OCI-M2 (cell line): Measurements from ENCODE around the gene VWC2L.

Source experiments
- DNase-seq: peaks from one replicate; lab custom pipeline; 2025; ENCODE audit not compliant: unreplicated experiment; lab: John Stamatoyannopoulos, UW

VWC2L gene

DNA sequence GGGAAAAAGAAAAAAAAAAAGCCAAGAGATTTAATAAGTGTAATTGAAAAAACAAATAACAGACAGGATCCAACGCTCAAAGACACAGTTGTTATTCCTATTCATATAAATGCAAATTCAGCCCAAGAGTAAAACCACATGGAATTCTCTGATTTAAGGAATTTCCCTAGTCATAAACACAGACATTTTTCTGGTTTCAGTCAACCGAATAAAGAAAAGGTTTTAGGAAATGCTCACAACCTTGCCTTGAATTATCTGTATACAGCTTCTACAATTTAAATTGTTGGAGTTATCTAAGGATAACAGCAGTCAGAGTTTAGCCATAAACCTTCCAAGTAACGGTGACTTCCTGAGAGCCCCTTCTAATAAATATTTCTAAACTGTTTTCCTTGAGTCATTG is 122.7 kb downstream of the VWC2L start:
- DNase-seq, result no peak

DNA sequence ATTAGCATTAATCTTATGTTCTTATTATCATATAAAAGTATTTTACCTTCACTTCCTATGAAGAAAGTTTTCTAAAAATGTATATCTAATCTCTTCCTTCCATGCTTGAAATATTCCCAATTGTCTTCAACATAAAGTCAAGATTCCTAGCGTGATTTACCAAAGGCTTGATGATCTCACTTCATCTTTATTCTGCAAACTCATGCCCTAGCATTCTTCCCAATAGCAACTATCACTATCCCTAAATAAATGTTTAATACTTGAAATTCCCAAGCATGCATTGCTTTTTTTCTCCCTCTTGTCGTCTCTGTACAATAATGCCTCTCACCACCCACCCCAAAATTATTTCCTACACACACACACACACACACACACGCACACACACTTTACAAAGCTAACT is 125.8 kb downstream of the VWC2L start:
- DNase-seq, result no peak

DNA sequence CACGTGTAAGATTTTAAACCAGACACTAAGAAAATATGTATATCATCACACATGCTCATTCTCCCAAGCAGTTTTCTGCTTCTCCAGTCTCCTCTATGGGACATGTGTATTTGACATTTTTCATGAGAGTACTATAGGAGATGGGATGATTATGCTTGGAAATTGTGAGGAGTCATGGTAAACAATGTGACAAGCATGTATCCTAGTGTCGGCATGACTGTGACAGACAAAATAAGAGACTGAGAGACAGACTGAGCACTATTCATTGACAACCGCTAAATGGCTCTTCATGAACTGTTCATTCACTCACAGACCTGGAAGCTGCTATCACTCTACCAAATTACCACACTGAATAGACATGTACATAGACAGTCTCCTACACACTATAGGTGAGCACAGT is 127.1 kb downstream of the VWC2L start:
- no peak for DNase-seq

DNA sequence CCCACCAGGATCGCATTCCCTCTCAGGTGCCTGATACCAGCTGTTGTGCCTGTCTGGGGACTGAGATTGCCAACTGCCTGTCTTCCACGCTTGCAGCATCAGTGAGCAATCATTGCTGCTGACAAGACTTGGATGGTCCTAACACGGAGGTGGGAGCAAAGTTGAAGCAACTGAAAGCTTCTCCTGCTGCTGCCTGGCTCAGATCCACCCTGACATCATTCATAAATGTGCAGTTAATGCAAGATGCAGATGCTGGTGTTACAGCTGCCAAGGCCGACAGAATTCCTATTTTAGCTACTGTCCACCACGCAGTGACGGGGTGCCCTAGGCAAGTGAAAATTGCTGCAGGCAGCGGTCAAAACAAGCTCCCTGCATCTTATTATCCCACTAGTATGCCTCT is 131.4 kb downstream of the VWC2L start:
- DNase-seq, result no peak

DNA sequence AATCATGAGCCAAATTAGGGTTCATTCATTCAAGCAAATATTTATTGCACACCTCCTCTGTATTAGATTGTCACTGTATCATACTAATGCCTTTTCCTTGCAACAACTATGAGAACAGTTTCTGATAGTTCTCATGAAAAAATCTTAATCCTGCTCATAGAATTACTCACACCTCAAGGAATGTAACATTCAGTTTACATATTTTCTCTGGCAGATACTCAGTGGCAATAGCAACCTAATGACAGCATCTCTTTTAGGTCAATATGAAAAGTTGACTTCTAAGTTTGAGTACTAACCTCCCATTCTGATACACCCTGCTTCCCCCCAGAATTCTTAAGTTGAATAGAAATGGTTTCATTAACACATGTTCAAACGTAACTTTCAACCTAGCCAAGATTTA is 132.0 kb downstream of the VWC2L start:
- DNase-seq, result no peak

DNA sequence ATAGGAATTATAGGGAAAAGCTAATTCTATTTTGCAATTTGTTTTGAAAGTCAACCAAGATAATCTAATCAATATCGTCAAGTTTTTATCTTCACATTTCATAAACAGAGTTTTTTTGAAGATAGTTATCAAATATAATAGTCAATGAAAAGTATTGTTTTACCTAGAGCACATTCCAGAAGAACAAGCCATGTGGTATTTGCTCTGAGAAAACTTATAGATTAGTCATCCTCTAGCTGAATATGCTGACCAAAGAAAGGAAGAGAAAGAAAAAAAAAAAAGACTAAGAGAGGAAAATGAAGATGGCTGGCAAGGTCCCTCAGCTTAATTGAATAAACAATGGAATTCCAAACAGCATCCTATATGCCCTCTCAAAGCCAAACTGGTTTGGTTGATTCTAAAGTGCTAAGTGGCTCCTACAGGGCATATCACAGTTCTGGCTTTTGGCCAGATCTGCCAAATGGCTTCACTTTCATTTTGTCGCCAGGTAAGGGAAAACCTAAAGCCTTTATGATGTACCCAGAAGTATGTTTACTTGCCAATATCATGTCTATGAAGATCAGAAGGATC is 132.6 kb downstream of the VWC2L start:
- no peak for DNase-seq

DNA sequence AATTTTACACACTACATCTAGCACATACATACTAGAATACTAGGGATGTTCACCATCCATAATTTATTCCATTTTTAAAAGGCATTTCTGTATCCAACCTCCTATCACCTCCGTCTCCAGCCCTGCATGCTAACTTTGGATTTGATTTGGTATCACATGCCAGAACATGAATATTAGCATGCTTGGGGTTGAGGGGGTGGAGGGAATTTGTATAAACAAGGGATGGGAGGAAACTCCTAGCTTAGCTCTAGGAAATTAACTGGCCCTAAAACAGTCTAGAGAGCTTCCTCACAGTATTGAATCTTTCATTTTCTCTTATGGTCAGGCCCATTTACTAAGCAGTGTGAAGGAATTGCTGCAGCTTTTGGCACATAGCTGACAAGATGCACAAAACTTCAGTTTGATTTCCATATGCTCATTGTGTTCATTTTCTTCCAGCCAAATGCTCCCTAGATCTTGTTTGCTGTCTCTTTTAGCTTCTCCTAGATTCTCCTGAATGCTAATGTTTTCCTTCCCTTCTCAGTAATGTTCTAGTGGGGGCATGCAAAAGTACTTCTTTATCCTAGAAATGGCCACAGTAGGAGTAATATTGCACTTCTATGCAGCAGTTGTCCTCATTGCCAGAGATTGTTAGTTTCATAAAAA is 135.2 kb downstream of the VWC2L start:
- DNase-seq, result no peak

DNA sequence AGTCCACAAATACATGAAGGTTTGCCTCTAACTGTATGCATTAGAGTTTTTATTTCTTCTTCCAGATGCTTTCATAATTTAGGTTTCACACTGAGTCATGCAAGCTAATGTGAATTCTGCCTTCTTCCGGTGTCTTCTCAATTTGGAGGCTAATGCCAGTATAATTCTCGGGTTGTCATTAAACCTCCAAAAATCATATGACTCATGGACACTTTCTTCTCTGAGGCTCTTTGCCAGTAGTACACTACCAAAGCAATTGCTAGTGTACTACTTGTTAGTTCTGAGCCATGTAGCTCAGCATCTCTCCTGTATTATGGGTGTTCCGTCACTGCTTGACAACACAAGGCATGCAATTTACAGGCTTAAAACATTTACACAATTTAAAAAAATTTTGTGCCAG is 137.1 kb downstream of the VWC2L start:
- no peak for DNase-seq

DNA sequence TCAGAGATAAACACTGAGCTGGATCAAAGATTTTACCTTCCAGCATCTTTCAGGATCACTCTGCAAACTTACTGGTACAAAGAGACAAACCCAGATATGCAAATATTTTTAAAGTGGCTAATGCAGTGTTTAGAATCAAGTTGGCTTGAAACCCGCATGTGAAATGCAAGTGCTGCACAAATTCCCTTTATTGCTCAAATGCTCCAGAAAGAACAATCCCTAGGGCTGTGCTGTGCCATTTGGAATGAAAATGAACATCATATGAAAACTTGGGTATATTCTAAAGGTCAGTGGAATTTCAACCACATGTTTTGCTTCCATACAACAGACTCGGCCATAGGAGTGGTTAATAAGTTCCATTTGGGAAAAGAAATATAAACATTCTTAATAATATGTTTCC is 139.1 kb downstream of the VWC2L start:
- DNase-seq, result no peak

DNA sequence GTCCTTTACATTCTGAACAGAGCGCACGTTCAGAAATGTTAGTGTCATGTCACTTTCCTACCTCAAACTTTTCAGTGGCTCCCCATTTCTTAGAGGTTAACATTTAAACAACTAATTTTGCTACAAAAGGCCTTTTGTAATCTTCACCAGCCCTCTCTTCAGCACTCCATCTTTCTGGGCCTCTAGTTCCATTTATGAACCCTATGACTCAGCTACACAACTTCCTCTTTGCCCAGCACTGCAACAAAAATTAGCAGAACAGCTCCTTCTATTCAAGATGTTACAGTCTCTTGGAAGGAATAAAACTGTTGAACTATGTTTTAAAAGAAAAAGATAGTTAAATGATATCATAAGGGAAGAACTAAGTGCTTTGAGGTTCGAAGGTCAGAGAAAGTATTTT is 139.9 kb downstream of the VWC2L start:
- DNase-seq, result no peak

DNA sequence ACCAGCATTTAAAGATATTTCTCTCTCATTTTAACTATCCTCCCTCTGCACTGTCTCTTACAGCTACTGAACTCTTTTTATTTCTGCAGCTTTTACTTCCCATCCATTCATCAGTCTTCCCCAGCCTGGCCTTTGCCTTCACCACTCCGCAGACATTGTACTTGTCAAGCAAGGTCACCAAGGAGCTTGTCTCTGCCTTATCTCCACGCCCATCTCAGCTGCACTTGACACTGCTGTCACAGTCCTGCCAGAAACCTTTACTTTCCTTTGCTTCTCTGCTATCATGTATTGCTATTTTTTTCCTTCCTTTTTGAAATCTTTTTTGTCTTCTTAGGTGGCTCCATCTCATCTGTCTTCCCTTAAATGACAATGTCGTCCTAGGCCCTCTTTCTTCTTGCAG is 147.0 kb downstream of the VWC2L start:
- no peak for DNase-seq

DNA sequence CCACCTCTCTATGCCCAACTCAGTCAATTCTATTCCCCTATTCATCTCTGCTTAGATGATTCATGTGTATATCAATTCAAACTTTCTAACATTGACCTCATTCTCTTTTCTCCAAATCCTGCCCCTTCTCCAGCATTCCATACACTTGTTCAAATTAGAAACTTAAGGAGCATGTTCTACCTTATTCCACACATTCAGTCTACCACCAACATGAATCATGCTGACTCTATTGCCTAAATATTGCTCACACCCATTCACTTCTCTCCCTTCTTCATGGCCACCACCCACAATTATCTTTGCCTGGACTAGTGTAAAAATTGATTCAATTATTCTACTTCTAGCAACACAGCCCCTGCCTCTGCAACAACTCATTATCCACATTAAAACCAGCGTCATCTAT is 147.5 kb downstream of the VWC2L start:
- no peak for DNase-seq

DNA sequence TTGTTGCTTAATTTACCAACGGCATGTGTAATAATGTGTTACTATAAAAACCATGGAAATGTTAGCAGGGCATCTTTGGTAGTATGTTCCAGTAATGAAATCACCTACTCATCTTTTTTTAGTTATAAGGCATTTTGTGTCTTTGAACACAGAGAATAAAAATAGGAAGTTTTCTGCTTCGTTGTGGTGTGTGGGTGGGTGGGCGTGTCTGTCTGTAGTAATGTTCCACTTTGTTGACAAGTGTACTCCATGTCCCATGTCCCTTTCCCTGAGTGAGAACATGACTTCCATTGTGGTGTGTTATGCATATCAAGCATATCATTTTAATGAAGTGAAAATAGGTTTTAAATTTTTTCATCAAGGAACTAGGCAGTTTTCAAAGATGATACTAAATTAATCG is 149.3 kb downstream of the VWC2L start:
- no peak for DNase-seq

DNA sequence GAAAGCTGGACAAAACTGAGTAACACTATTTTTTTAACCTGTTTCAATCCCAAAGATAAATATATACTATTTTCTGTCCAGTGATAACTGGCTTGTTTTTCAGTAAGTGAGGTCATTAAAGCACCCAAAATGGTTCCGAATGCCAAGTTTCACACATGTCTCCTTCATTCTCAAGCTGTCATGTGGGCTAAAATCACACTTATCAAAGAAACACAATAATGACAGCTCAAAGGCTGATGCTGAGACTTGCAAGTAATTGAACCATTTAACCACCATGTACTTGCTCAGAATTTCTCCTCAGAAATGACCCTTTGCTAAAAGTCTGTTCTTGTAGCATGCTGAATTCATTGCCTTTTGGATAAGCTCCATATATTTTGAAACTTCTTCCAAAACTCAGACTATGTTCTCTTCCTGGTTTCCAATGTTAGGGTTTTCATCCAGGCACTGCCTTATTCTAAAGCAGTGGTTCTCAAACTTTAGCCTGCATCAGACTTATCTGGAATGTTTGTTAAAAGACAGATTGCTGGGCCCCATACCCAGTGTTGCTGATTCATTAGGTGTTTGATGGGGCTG is 149.8 kb downstream of the VWC2L start:
- DNase-seq, result no peak

DNA sequence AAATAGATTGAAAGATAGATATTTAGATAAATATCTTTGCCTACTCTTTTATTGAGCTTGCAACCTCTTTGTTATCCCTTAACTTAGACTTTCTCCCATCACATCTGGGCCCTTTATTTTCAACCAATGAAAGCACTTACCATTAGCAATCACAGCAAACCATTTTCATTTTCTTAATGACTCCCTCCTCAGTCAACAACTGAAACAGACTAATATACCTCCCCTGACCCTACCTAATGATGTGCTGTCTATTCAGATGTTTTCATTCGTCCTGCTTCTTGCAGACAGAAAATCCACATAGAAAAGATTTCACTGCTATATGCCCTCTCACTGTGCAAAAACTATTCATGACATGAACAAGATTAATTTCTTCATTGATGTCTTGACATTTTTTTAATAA is 154.4 kb downstream of the VWC2L start:
- no peak for DNase-seq

DNA sequence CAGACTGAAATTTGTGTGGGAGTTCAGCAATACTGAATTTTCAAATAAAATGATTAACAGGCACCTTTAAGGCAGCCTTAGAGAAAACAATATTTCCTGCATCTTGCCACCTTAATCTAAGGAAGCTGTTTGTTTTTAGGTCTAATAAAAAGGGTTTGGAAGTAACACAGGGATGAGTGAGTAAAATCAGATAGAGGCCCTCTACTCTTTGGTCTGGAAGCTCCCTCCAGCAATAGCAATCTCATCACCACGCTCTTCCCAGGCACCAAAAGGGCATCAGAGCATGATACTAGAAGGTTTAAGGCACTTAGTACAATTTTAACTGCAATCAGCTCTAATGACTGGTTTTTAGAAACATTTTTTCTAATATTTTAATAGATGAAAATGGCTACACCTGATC is 155.6 kb downstream of the VWC2L start:
- no peak for DNase-seq

DNA sequence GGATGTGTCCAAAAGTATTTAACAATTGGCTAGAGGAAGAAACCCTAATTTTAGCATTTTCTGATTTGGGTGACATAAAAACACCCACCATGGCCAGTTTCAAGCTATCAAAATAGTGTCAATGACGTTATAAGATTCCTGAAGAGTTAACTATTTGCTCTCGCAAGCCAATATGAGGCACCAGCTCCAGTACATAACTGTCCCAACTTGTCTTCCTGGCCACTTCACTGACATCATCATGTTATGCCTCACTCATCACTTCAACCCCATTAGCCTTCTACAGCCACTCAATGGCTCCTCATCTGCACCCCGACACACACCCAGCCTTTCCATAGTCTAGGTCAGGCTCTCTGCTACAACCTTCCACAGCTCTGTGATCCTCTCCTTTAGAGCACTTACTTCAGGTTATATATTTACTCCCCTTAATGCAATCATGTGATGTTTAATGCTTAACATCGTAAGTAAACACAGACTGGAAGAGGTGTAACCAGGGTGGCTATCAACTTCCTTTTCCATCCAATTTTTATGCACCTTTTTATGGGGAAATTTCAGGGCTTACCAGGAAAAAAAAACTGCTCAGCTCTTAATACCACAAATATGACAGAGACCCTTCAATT is 158.7 kb downstream of the VWC2L start:
- no peak for DNase-seq

DNA sequence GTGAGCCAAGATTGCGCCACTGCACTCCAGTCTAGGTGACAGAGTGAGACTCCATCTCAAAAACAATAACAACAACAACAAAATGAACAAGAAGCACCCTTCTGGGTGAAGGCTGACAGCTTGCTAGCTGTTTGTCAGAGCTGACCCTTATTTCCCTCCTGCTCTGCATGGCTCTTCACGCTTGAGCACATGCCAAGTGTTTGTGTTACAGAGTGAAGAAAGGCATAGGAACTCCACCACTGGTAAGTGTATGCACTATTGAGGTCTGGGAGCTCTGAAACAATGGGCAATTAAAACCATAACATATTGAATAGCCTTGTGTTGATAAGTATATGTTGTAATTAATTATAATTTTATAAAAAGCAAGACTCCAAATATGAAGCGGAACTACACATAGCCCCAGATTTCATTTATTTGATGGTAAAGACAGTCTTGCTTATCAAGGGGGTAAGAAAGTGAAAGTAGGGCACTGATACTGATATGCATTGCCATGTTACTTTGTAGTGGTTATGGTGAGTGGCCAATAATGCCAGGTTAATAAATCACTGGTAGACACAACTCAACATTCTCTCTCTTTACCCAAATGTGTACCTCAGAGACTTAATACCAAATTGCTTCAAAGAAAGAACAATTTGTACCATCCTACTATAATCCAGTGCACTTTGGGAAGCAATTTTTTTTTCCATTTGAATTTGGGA is 163.4 kb downstream of the VWC2L start:
- no peak for DNase-seq

DNA sequence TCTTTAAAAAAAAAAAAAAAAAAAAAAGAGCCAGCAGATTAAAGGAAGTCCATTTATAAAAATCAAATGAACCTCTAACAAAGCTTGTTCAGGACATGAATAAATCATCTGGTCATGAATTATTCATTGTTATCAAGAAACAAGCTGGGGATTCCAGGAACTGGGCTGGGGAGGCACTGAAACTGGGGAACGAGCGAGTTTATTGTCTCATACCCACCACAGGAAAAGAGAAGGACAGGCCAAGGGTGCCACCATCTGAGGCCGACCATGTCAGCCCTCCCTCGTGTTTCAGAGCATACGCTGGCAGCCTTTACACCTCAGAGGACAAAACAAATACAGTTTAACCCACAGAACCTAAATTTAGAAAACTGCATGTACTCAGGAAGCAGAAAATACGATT is 164.2 kb downstream of the VWC2L start:
- DNase-seq, result no peak

DNA sequence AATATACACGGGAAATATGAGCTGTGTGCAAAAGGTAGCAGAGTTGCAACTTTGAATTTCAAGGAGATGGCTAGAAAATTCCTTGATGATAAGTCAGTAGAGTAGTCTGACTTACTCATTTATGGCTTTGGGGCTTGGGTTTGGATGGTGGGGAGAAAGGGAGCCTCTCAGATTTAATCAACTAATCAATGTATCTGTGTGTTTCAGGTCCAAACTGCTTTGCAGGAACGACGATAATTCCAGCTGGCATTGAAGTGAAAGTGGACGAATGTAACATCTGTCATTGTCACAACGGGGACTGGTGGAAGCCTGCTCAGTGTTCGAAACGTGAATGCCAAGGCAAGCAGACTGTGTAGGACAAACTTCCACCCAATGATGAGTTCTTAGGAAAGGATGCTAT is 164.6 kb downstream of the VWC2L start:
- DNase-seq, result no peak

DNA sequence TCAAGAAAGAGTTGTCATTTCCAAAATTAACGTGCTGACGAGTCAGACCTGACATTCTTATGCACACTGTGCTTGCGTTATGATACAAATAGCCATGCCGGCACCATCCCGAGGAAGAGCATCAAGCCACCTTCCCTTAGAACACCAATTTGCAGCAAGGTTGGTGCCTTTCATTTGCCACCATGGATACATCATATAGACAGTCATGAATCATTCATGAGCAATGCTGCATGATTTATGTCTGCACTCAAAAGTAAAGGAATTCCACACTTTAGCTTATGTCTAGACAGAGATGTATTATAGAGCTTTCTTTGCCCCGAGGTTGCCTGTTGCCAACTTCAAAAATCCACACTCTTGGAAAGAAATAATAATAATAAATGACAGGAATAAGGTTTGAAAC is 166.9 kb downstream of the VWC2L start:
- no peak for DNase-seq

DNA sequence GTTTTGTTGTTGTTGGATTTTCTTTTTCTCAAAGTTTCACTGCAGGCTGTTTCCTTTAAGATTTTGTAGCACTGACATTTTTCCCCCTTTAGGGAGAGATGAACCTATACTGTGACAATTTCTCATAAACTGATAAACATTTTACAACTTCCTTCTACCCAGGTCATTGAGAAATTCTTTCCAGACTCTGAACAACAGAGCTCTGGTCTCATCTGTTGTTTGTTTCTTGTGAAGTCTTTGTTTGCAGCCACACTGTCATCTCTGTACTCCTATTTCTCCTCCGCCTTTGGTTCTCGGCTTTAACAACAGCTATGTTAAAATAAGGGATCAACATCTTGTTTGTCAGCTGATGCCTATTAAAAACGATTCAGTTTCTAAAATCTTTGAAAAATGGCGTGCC is 167.6 kb downstream of the VWC2L start:
- no peak for DNase-seq
